ENCODE measurements around the gene SPIB.

SPIB gene

GRCh38 chr19:50477751-50478515 lies 59.2 kb downstream of the SPIB start:
- TF ChIP-seq, protein P1, sequence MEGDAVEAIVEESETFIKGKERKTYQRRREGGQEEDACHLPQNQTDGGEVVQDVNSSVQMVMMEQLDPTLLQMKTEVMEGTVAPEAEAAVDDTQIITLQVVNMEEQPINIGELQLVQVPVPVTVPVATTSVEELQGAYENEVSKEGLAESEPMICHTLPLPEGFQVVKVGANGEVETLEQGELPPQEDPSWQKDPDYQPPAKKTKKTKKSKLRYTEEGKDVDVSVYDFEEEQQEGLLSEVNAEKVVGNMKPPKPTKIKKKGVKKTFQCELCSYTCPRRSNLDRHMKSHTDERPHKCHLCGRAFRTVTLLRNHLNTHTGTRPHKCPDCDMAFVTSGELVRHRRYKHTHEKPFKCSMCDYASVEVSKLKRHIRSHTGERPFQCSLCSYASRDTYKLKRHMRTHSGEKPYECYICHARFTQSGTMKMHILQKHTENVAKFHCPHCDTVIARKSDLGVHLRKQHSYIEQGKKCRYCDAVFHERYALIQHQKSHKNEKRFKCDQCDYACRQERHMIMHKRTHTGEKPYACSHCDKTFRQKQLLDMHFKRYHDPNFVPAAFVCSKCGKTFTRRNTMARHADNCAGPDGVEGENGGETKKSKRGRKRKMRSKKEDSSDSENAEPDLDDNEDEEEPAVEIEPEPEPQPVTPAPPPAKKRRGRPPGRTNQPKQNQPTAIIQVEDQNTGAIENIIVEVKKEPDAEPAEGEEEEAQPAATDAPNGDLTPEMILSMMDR (conservative IDR thresholded peaks at IDR 0.05), result no peak
- peak overlapping the region; percentile 96; the same call in 1 of the 2 replicates for H3K27ac ChIP-seq

GRCh38 chr19:50478901-50479715 lies 60.4 kb downstream of the SPIB start:
- TF ChIP-seq, protein P1 (conservative IDR thresholded peaks at IDR 0.05), result peak; percentile 73
- no peak overlapping the region for H3K27ac ChIP-seq

GRCh38 chr19:50479761-50480251 lies 61.1 kb downstream of the SPIB start:
- H3K27ac ChIP-seq, result no peak overlapping the region
- TF ChIP-seq, protein P1 (conservative IDR thresholded peaks at IDR 0.05), result no peak

GRCh38 chr19:50480281-50481111 lies 61.8 kb downstream of the SPIB start:
- no peak overlapping the region for H3K27ac ChIP-seq
- TF ChIP-seq, protein P1 (conservative IDR thresholded peaks at IDR 0.05), result no peak

Data from VCaP (cell line).